Kasumi-1 (cell line): Measurements from ENCODE around the gene KDM4E.
"Not testable (repeated sequence)": the region's sequence is repeated elsewhere in the genome, so short reads cannot be mapped to it uniquely, and the experiment has no call there.

ENCODE experiments used
- DNase-seq, 2 experiments: peaks; one replicate each; lab custom pipeline; 2025; lab: John Stamatoyannopoulos, UW

The KDM4E gene

DNA sequence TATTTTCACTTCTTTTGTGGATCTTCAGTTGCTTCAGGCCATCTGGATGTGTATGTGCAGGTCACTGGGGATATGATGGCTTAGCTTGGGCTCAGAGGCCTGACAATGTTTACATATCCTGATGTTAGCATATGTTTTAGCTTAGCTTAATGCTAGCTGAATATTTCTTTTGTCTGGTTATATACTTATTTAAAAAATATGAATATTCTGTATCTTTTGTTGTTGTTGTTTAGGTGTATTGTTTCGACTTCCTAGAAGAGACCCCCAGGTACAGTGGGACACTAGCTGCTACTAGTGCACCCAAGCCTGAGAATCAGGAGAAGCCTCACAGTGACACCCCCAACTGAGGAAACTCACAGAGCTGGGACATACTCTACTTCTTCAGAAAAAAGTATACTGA lies at the start of gene KDM4E:
Gene KDM4E (plus strand): TSS at position 301 of the 400 bp plus-strand sequence. CDS start 300 bp downstream, outside the sequence.
- no peak for DNase-seq

DNA sequence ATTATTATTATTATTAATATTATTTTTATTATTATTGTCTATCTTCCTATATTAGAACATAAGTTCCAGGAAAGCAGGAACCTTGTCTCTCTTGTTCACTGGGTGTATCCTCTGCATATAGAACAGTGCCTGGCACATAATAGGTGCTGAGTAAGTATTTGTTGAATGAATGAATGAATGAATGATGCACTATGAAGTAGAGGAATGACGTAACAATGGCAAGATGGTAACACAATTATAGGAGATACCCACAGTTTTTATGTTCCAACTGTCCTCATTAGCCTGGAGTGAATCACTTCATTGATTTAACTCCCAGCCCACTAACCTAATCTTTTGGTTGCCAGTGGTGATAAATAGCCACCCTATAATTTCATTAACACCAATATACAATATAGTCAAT lies 49.5 kb upstream of the KDM4E start:
- DNase-seq = no peak

DNA sequence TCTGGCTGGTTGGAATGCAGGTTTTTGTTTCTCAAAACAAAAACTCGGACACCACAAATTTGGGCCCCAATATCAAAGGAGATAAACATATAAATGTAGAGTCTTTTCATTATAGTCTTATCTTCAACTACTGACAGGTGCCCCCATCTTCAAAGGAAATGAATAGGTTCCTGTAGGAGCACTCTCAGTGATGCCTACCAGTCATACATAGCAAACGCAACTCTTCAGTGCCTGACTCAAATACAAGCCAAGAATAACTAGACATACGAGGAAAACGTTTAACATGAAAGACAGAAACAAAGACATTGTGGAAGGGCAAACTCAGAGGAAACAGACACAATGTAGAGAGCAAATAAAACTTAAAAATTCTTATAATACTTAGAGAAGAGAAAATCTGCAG lies 37.7 kb upstream of the KDM4E start:
- no peak for DNase-seq

DNA sequence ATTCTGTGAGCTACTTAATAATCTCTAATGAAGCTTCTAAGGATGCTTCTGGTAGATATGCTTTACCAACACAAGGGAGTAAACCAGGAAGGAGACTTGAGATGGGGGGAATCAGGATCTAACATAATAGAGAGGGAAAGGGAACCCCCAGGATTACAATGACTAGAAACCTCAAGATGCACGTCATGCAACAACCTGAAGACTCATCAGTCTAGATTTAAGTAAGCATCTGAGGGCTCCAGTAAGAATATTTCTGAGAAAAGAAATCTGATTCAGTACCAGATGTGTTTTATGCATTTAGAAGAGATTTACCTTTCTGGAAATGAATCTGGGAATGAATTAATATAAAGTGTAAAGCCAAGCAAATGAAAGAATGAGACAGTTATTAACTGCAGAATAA lies 36.3 kb upstream of the KDM4E start:
- DNase-seq = no peak

DNA sequence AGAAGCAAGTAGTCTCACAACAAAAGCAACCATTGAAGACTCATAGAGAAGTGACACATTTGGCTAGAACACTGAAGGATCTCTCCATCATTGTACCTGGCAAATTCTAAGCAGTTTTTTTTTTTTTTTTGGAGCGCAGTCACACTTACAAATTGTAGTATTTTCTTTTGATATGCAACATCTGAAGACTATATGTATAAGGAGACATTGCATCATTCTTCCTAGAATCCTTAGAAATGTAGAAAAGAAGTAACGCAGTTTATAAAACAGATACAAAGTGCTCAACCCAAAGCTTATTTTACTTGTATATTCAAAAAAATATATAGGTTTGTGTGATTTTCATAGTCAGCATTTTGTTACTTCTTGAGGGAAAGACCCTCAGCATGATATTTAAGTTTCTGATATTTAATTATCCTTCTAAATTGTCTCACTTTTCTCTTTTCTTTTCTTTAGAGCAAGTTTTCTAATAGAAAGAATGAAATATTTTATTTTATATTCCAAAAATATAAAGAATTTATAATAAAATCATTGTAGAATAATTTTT lies 31.6 kb upstream of the KDM4E start:
- DNase-seq = no peak

DNA sequence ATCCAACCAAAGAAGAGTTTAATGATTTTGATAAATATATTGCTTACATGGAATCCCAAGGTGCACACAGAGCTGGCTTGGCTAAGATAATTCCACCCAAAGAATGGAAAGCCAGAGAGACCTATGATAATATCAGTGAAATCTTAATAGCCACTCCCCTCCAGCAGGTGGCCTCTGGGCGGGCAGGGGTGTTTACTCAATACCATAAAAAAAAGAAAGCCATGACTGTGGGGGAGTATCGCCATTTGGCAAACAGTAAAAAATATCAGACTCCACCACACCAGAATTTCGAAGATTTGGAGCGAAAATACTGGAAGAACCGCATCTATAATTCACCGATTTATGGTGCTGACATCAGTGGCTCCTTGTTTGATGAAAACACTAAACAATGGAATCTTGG lies 27.6 kb upstream of the KDM4E start:
- DNase-seq = no peak

DNA sequence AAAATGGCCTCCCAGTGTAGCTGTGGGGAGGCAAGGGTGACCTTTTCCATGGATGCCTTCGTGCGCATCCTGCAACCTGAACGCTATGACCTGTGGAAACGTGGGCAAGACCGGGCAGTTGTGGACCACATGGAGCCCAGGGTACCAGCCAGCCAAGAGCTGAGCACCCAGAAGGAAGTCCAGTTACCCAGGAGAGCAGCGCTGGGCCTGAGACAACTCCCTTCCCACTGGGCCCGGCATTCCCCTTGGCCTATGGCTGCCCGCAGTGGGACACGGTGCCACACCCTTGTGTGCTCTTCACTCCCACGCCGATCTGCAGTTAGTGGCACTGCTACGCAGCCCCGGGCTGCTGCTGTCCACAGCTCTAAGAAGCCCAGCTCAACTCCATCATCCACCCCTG lies 26.8 kb upstream of the KDM4E start:
- DNase-seq = no peak

DNA sequence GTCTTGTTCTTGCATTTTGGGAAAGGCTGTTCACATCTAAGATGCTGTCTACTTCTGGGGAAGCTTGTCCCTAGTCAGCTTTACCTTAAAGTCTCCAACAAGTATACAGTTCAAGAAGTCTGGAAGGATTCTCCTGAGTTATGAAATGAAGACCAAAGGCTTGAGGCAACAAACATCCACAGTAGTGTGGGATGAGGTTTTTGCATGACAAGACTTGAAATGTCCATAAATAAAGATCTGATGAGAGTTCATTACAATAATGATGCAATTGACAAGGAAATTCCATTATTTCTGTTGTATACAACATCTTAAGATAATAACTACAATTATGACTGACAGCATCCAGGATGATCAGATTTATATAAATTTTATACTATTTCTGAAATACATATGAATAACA lies 21.3 kb upstream of the KDM4E start:
- no peak for DNase-seq

DNA sequence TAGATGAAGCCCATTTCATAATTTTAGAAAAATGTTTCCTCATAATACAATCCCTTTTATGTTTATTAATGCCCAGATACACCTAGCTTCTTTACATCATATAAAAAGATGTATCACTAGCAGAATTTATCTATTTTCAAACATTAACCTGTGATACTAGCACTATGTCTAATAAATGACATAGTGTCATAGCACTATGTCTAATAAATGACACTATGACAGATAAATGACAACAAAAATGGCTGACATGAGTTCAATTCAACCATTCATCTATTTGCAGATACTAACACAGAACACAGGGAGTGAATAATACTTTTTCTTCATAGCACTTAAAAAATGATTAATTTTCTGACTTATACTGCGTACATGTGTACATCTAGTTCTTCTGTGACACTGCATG lies 19.4 kb upstream of the KDM4E start:
- no peak for DNase-seq

DNA sequence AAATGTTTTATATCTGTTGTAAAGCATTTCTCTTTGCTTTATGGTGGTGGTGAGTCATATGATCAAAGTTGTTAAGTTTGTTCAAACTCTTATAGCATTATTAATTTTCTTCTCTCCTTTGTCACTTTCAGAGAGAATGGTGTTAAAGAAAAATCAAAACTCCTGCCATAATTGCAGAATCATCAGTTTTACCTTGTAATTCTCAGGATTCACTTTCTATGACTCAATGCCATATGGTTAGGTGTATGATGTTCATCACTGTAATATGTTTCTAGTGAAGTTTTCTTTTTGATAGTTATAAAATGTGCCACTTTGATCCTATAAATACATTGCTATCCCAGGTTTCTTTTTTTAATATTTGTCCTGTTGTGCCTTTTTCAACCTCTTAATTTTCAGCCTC lies 13.7 kb upstream of the KDM4E start:
- DNase-seq = no peak

DNA sequence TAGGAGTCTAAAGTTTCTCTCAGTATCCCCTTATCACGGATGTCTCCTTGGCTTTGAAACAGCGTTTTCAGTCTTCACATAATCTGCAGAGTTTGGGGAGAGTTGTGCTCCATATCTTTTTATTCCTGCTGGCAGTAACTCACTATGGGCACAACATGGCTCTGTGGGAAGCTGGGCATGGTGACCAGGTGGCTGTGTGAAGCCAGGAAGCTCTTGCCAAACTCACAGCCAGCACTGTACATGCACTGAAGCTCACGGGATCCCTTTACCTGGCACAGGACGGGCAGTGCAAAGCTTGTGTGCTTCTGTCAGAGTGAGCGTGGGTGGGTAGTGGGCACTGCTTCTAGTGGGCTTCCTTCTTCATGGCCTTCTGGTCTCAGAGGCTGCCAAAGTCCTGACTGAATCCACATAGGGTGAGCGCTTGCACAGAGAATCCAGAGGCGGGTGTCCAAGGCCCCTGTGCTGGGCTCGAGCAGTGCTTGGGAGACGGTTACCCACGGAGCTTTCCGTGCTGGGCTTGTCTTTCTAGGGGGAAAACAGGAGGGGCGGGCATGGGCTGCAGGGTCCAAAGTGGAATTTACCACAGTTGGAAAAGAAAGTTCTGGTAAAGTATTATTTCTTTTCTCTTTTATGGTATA lies 10.8 kb upstream of the KDM4E start:
- DNase-seq = no peak

DNA sequence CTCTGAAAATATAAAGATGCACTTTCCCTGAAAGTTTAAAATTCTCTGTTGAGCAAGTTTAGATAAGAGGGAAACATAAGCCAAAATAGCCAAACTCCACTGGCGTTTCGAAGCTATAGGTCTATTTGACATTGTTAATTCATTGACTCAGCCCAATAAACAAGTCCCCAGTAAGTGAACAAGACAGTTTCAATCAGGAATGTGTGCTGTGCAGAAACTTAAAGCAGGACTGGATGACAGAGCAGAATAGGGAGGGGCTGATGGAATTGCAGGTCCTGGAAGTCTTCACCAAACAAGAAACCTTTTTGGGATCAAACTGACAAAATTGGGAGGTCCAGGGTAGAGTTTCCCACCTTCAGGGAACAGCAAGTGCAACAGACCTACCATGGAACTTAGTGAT lies 8.9 kb upstream of the KDM4E start:
- no peak for DNase-seq

DNA sequence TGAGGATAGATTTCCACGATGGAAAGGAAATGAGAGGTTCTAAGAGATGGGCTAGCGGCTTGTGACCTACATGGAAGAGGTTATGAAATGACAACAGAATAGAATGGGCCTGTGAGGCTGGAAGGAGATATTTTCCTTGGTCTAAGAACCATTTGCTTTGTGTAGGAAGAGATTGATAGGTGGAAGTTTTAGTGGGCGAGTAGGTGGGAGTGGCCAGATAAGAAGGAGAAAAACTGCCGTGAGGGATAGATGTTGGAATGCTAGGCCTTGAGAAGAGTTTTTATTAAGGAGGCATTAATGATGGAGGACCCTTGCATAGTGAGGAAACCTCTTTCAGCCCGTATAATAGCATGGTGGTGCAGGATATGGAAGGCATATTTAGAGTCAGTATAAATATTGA lies 3.6 kb upstream of the KDM4E start:
- not testable (repeated sequence) for DNase-seq

DNA sequence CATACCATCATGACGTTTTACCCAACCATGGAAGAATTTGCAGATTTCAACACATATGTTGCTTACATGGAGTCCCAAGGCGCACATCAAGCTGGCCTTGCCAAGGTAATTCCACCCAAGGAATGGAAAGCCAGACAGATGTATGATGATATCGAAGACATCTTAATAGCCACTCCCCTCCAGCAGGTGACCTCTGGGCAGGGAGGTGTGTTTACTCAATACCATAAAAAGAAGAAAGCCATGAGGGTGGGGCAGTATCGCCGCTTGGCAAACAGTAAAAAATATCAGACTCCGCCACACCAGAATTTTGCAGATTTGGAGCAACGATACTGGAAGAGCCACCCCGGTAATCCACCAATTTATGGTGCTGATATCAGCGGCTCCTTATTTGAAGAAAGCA lies 536 bp downstream of the KDM4E start:
- not testable (repeated sequence) for DNase-seq

DNA sequence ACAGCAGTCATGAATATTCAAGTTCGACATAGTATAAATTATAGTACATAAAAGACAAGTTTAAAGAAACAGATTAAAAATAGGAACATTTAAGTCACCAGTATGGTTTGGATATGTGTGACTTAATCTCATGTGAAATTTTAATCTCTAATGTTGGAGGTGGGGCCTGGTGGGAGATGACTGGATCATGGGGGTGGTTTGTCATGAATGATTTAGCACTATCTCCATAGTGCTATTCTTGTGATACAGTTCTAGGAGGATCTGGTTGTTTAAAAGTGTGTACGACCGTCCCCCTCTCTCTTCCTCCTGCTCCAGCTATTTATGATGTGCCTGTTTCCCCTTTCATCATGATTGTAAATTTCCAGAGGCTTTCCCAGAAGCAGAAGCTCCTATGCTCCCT lies 3.3 kb downstream of the KDM4E start:
- DNase-seq = no peak

DNA sequence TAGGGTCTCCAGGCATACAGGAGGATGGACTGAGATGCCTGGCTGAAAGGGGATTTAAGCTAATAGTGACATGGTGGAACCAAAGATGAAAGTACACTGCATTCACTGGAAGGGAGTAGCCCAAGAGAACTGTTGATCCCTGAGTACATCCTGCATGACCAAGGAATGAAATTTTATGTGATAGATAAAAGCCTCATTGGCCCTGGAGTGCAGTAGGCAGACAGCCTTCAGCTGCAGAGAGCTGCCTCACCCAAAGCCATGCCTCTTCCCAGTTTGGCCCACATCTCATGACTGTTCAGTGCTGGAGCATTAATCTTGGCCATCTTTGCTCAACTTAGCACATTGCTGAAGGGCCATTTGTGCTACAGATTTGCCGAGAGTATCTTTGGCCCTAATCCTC lies 8.0 kb downstream of the KDM4E start:
- DNase-seq = no peak

DNA sequence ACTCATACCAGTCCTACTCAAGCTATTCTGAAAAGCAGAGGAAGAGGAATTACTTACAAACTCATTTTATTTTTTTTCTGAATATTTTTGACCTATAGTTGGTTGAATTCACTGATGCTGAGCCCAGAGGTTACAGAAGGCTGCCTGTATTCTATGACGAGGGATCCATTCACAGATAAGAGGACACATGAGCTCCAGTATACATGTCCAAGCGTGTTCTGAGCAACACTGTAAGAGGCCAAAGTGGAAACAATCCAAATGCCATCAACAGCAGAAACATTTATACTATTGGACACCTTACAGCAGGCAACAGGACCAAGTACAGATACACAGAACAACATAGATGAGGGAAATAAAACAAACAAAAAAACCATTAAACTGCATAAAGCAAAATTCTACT lies 10.3 kb downstream of the KDM4E start:
- no peak for DNase-seq

DNA sequence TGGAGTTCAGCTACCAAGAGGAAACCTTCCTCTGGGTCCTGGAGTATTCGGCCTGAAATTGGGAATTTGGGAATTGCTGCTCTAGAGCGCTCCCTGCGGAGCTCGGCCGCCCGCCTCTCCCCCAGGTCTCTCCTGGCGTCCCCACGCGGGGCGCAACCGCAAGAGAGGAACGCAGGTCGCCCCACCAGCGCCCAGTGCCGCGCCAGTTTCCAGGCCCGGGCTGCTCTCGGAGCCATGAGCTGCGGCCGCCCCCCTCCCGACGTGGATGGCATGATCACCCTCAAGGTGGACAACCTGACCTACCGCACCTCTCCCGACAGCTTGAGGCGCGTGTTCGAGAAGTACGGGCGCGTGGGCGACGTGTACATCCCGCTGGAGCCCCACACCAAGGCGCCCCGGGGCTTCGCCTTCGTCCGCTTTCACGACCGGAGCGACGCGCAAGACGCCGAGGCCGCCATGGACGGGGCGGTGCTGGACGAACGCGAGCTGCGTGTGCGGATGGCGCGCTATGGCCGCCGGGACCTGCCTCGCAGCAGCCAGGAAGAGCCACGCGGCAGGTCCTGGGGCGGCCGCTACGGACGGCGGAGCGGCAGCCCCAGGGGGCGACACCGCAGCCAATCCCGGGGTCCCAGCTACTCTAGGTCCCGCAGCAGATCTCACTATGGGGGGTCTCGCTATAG lies 12.4 kb downstream of the KDM4E start:
- DNase-seq = not testable (repeated sequence)

DNA sequence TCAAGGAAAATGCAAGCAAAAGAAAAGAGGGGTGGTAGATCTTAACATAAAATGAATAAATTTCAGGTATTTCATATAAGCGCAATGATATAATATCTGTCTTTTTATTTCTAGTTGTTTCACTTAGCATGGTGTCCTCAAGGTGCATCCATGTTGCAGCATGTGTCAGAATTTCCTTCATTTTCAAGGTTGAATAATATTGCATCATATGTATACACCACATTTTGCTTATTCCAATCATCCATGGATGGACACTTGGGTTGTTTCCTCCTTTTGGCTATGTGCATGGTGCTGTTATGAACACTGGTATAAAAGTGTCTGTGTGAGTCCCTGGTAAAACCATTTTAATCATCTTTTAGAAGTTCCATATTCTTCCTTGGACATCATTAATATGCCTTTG lies 17.2 kb downstream of the KDM4E start:
- DNase-seq = no peak

DNA sequence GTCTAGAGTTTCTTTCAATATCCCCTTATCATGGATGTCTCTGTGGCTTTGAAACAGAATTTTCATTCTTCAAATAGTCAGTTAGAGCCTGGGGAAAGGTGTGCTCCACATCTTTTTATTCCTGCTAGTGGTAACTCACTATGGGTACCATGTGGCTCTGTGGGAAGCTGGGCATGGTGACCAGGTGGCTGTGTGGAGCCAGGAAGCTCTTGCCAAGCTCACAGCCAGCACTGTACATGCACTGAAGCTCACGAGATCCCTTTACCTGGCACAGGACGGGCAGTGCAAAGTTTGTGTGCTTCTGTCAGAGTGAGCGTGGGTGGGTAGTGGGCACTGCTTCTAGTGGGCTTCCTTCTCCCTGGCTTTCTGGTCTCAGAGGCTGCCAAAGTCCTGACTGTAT lies 17.8 kb downstream of the KDM4E start:
- DNase-seq = no peak

DNA sequence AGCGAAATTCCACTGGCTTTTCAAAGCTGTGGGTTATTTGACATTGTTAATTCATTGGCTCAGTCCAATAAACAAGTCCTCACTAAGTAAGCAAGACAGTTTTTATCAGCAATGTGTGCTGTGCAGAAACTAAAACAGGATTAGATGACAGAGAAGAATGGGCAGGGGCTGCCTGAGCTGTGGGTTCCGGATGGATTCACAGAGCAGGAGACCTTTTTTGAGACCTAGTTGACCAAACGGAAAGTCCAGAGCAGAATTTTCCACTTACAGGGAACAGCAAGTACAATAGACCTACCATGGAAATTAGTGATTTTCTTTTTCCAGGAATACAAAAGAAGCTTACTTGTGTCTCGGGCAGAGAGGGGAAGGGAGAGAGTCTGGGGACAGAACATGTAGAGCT lies 19.0 kb downstream of the KDM4E start:
- no peak for DNase-seq

DNA sequence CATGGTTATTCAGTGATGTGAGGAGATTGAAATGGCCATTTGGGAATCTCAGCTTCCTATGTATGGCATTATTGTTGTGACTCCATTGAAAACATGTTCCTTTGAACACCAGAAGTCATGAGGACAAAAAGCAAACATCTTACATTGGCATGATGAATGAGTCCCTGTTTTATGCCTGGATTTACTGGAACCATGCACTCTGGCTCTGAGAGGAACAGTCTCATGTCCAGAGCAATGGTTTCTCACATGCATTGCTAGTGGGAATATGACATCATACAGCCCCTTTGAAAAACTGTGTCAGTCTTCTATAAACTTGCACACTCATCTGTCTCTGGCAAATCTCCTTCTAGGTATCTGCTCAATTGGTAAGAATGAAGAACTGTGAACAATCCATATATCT lies 20.8 kb downstream of the KDM4E start:
- DNase-seq = no peak

DNA sequence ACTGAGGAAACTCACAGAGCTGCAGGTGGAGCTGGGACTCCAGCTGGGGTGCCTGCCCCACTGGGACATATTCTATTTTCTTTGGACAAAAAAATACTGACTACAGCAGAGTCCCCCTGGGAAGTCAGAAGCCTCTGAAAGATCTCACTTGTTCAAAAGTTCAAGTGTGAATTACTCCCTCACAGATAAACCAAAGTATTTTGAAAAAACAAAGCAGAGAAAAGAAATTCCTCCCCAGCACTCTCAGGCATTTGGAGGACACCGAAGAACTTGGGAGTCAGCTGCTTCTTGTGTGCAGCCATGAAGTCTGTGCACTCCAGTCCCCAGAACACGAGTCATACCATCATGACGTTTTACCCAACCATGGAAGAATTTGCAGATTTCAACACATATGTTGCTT lies 24.1 kb downstream of the KDM4E start, which contains the start of gene KDM4F:
Gene KDM4F (plus strand): TSS at position 301 of the 400 bp plus-strand sequence.
- DNase-seq = not testable (repeated sequence)
